HL-60 (cell line): ENCODE measurements around the gene CA4.

Experiments
- DNase-seq, 2 experiments: peaks; one replicate each; pipeline ENCODE4 v3.0.0-alpha.2; 2010 to 2020; ENCODE audit warnings: low read depth in 1 of 2, low spot score in 1 of 2
- H3K27ac ChIP-seq: fragments of 250-450 bp; sonication (Bioruptor Pico); replicated peaks from 2 replicates; pipeline ENCODE4 v1.5.1; 2020; ENCODE audit warnings: mild to moderate bottlenecking, moderate library complexity
- H3K27me3 ChIP-seq: fragments of 250-450 bp; sonication (Bioruptor Pico); 2 replicates; pipeline ENCODE4 v1.5.1; 2021; ENCODE audit warnings: mild to moderate bottlenecking, moderate library complexity; ENCODE audit not compliant: insufficient read depth, poor library complexity, severe bottlenecking
- H3K4me3 ChIP-seq: replicated peaks from 2 replicates; pipeline ENCODE4 v1.5.1; 2011; ENCODE audit warnings: mild to moderate bottlenecking, control low read depth, low read length; ENCODE audit not compliant: insufficient read depth
- CTCF ChIP-seq: IDR thresholded peaks from one replicate; pipeline ENCODE4 v1.5.1; 2011; ENCODE audit warnings: low read length, control low read depth, inconsistent platforms; ENCODE audit not compliant: insufficient read depth
- GABPA ChIP-seq: IDR thresholded peaks from 2 replicates; pipeline ENCODE4 v1.6.1; 2012; ENCODE audit warnings: low read depth
- POLR2AphosphoS5 ChIP-seq: IDR thresholded peaks from 2 replicates; pipeline ENCODE4 v1.6.1; 2012; ENCODE audit warnings: low read depth
- REST ChIP-seq: IDR thresholded peaks from 2 replicates; pipeline ENCODE4 v1.6.1; 2012; ENCODE audit warnings: low read depth; ENCODE audit not compliant: insufficient replicate concordance
- SPI1 ChIP-seq: IDR thresholded peaks from 2 replicates; pipeline ENCODE4 v1.6.1; 2012; ENCODE audit warnings: low read depth, mild to moderate bottlenecking, borderline replicate concordance

Gene CA4

GRCh38 chr17:60169921-60170817 lies 20.4 kb downstream of the CA4 start:
- no peak overlapping the region for H3K27ac ChIP-seq
- peak; percentile 62 to 84 for DNase-seq
- TF ChIP-seq SPI1 (peak; percentile 92), REST (no peak)
- no peaks in the 10 kb centered on the region for H3K27me3 ChIP-seq
- no peak overlapping the region for H3K4me3 ChIP-seq

GRCh38 chr17:60170835-60171752 lies 21.3 kb downstream of the CA4 start:
- TF ChIP-seq POLR2AphosphoS5, result no peak
- no peak for TF ChIP-seq SPI1
- no peak for TF ChIP-seq REST
- no peak for TF ChIP-seq CTCF
- no peak for TF ChIP-seq GABPA
- Histone ChIP-seq H3K27ac (no peak overlapping the region), H3K4me3 (no peak overlapping the region), H3K27me3 (no peaks in the 10 kb centered on the region)
- DNase-seq, result no peak

- Histone ChIP-seq H3K27me3 (no peaks in the 10 kb centered on the region), H3K27ac (no peak overlapping the region), H3K4me3 (no peak overlapping the region)
- no peak for DNase-seq
- no peak for TF ChIP-seq SPI1
- no peak for TF ChIP-seq GABPA
- no peak for TF ChIP-seq POLR2AphosphoS5
- TF ChIP-seq REST, result no peak
- no peak for TF ChIP-seq CTCF
Observed at GRCh38 chr17:60171753-60172079, 21.9 kb downstream of the CA4 start.
